OCI-M2 (cell line): ENCODE measurements around the gene ELAVL1.

Source experiments
- DNase-seq: peaks from one replicate; lab custom pipeline; 2025; ENCODE audit not compliant: unreplicated experiment; lab: John Stamatoyannopoulos, UW

ELAVL1 gene

DNA sequence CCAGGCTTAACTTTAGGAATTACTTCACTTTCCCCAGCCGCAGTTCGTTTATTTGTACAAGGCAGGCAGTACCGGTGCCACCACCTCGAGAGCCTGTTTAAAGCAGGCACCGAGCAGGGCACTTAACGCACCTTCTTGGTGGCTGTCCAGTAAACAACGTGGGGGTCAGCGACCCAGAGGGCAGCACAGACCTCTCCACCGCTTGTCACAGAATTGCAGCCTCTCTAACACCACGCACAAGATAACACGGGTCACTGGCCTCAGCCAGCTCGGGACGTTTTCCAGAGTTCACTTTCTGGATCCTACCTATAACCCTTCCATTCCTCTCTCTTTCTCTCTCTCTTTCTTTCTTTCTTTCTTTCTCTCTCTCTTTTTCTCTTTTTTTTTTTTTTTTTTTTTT is 16.8 kb upstream of the ELAVL1 start:
- no peak for DNase-seq

DNA sequence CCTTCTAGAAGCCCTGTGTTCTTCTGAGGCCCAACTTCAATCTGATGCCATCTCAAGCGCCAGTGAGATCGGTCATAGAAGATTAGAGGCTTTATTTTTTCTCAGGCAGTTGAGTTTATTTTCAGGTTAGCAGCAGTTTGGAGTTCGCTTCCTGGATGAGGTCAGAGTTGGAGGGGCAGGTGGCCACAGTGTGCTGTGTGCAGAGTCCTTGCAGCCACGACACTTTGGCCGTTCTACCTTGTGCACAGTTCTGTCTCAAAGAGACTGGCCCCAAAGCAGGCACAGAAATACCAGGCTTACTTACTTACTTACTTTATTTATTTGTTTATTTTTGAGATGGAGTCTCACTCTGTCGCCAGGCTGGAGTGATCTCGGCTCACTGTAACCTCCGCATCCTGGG is 15.9 kb upstream of the ELAVL1 start:
- DNase-seq = no peak

DNA sequence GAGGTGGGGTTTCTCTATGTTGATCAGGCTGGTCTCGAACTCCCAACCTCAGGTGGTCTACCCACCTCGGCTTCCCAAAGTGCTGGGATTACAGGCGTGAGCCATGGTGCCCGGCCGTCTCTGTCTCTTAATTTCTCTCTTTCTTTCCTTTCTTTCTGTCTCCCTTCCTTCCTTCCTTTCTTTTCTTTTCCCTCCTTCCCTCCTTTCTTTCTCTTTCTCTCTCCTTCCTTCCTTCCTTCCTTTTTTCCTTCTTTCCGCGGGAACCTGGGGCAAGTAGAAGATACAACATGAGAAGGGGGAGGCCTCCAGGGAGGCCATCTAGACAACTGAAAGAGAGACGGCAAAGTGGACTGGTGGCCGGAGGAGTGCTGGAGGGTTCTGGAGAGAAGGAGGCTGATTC is 15.2 kb upstream of the ELAVL1 start:
- no peak for DNase-seq

DNA sequence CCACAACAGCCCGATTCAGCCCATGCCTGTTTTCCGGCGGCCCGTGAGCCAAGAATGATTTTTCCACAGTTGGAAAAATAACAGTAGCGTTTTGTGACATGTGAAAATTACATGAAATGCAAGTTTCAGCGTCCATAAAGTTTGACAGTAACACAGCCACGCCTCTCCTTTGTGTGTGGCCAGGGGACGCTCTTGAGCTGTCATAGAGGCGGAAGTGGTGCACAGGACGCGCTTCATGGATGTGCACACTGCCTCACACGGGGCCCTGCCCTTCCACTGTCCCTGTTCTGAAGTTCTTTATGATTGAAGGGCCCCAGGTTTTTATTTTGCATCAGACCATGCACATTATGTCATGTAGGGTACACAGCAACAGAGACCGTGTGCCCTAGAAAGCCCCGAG is 12.4 kb upstream of the ELAVL1 start:
- DNase-seq = no peak

DNA sequence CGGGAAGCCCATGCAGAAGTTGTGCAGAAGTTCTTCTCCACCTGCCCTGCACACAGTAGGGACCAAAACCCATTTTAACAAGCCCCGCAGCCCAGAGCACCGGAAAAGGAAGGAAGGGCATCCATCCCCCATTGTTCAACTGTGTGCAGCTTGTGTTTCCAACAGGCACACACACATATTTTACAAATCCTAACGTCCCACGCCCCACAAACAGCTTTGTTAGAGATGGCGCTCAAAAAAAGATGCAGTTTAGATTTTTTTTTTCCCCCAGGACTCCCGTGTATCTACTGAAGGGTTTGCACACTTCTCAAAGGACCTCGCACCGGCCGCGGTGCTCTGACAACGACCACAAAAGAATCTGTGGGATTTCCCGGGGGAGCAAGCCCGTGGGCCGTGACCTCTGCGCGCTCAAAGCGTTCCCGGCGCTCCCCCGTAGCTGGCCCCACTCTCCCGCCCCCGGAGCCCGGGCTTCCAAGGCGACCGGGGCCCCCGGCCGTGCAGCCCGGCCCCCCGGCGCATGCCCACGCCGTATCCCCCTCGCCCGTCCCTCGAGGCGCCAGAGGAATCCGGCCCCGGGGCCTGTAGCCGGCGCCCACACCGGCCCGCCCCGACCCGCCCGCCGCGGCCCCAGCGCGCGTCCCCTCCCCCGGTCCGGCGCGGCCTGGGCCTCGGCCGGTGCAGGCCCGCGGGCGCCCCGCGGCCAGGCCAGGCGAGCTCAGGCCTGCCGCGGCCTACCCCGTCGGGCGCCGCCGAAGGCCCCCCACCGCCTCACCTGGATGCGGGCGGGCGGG is 523 bp downstream of the ELAVL1 start:
- no peak for DNase-seq

DNA sequence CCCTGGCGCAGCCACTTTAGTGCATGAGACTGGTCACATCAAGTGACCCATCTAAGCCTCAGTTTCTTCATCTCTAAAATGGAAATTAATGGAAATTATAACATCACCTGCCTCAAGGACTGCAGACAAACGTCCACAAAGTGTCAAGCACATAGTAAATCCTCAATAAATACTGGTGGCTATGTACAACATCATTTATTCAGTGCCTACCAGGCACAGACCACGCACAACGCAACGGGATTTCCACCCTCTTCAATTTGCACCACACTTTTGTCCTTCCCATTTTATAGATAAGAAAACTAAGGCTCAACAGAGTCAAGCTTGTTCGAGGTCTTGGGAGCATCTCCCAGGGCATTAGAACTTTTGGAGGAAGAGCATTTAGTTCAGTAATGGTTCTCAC is 1.4 kb downstream of the ELAVL1 start:
- no peak for DNase-seq

DNA sequence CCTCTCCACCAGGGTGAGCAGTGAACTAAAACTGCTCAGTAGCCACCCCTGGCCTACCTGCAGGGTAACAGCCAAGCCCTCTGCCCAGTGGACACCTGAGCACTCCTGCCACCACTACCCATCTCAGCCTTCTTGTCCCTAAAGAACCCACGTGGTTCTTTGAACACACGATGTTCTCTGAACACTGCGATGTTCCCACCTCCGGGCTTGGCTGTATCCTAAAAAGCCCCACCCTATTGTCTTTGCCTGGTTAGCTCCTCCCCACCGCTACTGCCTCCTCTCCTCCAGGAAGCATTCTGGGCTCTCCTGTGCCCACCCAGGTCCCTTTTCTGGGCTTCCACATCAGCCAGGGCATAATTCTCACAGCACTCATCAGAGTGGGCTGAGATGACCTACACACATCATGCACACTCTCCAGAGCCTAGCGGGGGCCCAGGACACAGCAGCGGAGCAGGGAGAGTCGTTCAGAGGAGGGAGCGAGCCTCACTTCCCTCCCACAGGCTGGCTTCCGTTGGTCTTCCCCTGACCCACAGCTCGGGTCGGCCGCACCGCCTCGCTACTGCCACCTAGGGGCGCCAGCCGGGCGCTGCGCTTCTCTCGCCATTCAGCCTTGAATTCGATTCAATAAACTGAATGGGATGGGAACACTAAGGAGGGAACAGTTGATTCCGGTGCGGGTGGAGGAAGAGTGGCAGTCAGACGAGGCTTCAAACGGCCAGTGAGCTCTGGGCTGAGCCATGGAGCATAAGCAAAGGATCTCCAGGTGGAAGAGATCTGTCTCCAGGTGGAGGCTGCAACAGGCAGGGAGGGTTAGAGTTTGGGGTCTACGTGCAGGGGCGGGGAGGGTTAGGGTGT is 3.2 kb downstream of the ELAVL1 start:
- peak; percentile 29 for DNase-seq

DNA sequence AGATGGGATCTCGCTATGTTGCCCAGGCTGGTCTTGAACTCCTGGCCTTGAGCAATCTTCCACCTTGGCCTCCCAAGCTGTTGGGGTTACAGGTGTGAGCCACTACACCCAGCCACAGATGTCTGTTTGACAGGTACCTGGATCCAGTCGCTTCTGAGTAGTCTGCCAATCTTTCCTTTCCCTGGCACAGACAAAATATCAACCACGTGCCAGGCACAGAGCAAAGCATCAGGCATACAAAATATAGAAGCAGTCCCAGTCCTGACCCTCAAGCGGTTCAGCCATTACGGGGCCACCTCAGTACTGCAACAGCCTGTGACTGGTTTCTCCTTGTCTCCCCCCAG is 3.8 kb downstream of the ELAVL1 start:
- DNase-seq = no peak

DNA sequence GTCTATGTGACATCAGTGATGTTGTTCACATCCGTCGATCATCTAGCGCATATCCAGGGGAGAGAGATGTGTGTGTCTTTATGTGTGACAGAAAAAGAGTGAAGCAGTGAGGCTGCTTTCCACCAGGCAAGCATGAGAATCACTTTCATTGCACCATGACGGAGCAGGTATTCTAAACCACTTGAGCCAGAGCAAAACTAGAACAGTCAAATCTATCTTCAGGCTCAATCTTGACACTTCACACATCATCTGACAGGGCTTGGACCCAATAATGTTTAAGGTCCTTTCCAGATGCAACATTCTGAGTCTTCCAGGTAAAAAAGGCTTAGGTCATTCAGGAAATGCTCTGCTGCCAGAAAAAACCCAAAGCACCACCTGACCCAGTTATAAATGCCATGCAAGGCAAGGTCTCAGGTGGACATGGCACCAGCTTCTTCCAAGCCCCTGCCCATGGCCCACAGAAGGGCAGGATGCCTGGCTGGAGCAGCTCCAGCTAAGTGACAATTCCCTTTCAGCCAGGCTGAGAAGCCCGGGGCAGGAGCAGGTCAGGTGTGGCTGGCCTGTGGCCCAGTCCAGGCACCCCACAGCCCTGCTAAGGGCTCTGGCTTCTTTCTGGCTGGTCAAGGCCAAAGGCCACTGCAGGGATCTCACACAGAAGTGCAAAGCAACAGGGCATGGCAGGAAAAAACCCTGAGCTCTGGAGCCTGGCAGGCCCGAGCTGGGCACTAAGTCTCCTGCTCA is 5.0 kb downstream of the ELAVL1 start:
- no peak for DNase-seq

DNA sequence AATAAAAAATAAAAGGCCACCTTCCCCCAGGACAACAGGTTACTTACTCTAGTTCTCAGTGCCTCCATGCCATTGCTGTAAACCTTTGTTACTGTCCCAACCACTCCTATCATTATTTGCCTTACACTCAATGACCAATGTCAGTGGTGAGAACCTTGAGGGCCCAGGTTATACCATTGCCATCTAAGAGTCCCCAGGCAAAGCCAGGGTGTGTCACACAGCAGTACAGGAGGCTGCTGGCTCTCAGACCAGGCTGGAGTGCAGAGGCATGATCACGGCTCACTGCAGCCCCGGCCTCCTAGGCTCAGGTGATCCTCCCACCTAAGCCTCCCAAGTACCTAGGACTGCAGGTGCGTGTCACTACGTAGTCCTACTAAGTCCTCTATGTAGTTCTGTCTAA is 6.1 kb downstream of the ELAVL1 start:
- no peak for DNase-seq

DNA sequence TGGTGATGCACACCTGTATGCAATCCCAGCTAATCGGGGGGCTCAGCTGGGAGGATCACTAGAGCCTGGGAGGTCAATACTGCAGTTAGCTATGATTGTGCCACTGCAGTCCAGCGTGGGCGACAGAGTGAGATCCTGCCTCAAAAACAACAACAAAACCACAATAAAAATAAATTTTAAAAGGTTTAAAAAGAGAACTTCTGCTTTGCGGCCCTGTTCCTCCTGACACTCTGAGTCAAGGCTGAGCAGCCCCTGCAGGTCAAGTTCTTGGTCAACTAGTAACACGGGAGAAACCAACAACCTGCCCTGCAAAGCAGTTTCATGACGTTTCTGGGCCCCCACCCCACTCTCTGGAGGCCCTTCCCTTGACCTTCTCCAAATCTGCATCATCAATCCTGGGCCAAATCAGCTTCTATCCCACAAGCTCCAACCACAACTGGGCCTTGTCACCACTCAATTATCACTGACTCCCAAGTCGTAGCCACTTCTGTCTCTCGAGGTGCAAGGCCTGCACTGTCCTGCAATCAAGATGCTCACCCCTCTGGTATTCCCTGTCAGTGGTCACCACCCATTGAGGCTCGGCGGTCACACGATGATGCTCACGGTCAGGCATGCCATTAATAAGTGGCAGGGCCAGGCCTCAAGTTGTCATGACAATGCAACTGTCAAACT is 7.5 kb downstream of the ELAVL1 start:
- no peak for DNase-seq

DNA sequence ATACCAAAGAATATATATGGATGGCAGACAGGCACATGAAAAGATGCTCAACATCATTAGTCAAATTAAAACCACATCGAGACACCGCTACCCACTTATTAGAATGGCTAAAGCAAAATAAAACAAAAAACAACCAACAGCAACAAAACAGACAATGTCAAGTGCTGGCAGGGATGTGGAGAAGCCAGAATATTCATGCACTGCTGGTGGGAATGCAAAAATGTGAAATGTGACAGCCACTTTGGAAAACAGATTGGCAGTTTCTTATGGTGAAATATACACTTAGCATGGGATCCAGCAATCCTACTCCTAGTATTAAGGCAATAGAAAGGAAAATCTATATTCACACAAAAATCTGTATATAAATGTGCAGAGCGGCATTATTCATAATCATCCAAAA is 8.6 kb downstream of the ELAVL1 start:
- no peak for DNase-seq

DNA sequence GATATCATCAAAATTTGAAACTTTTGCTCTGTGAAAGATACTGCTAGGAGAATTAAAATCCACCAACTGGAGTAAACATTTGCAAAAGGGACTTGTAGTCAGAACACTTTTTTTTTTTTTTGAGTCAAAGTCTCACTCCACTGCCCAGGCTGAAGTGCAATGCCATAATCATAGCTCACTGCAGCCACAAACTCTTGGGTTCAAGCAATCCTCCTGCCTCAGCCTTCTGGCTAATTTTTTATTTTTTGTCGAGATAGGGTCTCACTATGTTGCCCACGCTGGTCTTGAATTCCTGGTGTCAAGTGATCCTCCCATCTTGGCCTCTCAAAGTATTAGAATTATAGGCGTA is 9.7 kb downstream of the ELAVL1 start:
- no peak for DNase-seq

DNA sequence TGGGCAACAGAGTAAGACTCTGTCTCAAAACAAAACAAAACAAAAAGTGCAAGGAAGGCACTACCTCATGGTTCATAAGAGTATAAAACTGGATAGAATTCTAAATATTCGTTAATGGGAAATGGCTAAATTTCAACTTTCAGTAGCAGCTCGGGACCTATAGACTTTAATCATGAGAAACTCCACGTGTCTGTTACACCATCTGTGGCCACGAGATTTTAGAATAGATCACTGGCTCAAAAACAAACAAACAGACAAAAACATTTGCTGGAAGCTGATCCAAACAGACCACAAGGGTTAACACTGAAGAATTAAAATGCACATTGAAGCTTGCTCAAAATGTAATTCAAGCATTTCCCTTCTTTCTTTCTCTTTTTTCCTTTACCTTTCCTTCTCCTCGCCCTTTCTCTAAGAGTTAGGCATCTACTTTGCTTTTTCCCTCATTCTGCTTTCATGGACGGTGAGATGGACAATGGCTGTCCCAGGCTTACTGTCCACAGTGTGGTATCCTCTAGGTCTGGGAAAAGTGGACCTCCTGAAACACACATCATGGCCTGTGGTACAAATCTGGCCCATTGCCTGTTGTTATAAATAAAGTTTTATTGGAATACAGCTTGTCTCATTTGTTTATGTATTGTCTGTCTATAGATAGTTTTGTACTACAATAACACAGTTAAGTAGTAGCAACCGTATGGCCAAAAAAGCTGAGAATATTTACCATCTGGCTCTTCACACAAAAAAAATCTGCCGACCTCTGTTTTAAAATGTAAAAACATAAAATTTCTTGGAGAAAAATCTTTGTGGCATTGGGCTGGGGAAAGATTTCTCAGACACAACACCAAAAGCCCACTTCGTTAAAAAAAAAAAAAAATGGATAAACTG is 10.3 kb downstream of the ELAVL1 start:
- no peak for DNase-seq

DNA sequence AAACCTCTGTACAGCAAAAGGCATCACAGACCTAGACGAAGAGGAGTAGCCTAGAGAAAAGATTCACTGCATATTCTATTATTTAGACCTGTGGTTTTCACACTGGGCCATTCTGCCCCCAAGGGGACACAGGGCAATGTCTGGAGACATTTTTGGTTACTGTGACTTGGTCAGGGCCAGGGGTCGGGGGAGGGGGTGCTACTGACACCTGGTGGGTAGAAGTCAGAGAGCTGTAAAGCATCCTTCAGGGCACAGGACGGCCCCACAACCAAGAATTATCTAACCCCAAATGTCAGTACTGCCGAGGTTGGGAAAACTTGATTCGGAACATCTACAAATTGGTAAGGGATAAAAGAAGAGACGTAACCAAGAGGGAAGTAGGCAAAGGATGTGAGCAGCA is 11.3 kb downstream of the ELAVL1 start:
- DNase-seq = no peak

DNA sequence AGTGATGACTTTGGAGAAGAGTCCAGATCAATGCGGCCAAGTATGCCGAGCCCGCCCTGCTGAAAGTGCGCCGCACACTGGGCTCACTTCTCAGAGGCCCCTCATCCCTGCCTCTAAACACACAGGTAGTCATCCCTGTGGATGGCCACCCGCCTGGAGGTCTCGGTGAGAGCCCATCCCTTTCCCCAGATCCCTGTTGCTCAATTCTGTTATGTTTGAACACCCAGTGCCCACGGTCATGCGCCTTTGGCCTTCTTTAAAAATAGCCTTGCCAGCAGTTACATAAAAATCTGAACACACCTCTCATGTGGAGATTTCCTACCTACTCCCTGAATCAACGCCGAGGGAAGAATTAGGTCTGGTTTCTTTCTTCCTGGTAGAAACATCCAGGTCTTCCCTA is 11.9 kb downstream of the ELAVL1 start:
- DNase-seq = no peak

DNA sequence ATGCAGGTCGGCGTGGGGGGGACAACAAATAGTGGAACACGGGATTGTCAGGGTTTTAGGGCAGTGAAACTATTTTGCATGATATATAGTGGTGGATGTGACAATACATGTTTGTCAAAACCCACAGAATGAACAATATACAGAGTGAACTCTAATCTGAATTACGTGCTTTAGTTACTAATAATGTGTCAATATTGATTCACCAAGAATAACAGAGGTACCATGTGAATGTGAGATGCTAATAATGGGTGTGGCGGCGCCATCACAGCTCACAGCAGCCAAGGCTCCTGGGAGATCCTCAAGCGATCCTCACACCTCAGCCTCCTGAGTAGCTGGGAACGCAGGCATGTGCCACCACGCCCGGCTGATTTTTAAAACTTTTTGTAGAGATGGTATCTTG is 12.9 kb downstream of the ELAVL1 start:
- DNase-seq = no peak

DNA sequence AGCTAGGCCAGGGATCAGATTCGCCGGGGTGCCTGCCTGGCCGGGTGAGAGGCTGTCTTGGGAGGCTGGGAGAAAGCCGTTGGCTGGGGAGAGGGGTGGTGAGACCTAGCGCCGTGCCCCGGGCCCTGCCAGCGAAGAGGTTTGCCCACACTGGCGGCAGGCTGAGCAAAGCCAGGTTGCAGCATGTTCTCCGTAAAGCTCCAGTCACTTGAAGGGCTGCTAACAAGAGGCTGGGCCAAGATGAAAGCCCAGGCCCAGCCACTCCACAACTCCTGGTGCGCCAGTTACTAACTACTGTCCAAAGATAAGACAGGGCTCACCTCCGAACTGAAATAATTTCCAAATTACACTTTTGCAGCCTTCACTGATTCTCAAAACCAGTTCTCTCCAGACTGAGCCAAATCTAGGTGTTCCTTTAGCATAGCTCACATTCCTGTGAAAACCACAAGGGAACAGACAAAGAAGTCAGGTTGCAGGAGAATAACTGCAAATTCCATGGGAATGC is 16.3 kb downstream of the ELAVL1 start:
- no peak for DNase-seq

DNA sequence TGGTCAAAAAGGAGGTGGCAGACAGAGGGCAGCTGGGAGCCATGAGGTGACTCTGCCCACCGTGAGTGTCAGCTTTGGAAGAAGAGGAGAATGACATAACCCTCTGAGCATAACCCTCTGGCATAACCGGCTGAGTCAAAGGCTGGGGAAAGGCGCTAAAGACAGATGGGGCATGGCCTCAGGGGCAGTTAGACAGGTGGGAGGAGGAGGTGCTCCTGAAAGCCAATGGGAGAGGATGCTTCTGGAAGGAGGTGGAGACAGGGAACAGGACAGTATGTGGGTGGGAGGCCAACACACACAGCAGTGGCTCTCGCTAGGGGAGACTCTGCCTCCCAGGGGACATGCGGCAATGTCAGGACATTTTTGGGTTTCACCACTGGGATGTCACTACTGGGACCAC is 17.1 kb downstream of the ELAVL1 start:
- no peak for DNase-seq

DNA sequence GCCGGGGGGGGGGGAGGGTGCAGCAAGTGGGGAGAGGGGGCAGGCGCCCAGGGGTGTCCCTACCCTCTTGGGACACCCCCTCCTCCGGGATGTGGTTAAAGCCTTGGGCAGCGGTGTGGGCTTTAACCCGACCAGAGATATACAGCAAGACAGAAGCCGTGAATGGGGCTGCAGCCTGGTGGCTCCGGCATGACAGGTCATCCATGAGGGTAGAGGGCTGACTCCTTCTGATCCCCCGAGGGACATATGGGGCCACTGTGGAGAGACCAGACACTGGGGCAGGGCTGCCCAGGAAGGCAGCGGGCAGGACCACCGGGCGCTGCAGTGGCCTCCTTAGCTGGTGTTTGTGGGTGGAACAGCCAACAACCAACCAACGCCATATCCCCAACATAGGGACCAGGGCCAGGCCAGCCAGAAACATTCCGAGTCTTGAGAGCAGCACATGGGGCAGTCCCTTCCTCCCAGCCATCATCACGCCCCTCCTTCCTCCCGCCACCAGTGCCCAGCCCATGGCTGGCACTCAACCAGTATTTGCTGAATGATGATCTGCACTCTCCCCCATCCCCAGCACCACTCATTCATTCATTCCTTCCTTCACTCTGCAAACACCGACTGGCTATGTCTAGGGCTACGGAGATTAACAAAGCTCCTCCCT is 18.2 kb downstream of the ELAVL1 start:
- no peak for DNase-seq
